HG03066 (cell line): ENCODE data around the gene JADE2.
"Not testable (repeated sequence)": the region's sequence is repeated elsewhere in the genome, so short reads cannot be mapped to it uniquely, and the experiment has no call there.

Experiments used
- ATAC-seq: cut with Tn5 transposase; IDR thresholded peaks from one replicate; pipeline ENCODE4 v1.9.1; 2021; ENCODE audit warnings: low read depth; ENCODE audit not compliant: unreplicated experiment

Gene JADE2

GRCh38 chr5:134524826-134525682, at the start of gene JADE2:
JADE2 (plus strand) TSS chr5:134525670; CDS start chr5:134535858, 10,188 bp downstream.
- ATAC-seq, result peak; percentile 30

- no peak for ATAC-seq
Observed at GRCh38 chr5:134477462-134478245, 47.8 kb upstream of the JADE2 start.

DNA sequence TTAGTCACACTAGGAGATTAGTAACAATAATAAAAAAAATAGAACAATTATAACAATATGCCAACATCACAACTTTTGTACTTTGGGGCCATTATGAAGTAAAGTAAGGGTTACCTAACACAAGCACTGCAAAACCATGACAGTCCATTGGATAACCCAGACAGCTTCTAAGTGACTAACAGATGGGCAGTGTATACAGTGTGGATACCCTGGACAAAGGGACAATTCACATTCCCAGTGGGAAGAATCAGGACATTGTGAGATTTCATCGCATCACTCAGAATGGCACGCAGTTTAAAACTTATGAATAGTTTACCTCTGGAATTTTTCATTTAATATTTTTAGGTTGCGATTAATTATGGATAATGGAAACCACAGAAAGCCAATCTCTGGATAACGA, 45.6 kb upstream of the JADE2 start:
- no peak for ATAC-seq

- ATAC-seq, result no peak
Observed at GRCh38 chr5:134489227-134489944, 36.1 kb upstream of the JADE2 start.

DNA sequence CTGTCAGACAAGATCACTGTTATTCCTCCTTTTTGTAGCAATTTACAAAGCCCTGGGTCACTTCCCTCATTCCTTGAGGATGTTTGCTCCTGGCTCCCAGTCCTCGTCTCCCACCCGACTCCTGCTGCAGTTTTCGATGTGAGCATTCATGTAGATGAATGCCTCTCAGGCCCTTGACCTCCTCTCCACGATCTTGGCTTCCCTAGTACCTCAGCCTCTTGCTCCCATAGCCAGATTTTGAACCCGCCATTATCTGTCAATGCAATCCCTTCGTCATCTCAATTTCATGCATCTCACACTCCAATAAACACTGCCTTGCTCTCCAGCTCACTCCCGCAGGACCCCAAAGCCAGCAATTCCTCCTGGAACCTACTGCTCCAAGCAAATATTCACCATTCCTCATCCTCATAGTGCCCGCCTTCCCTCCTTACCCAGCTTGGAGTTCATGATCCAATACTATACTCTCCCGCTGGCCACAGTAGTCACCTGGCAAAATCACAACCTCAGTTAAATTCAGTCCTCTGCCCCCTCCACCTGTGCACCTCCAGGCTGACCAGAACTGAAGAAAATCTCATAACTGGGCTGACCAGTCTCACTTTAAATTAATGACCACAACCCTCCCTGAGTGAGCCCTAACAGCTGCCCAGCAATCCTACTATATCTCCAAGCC, 35.1 kb upstream of the JADE2 start:
- no peak for ATAC-seq

- ATAC-seq, result no peak
Observed at GRCh38 chr5:134490925-134491271, 34.6 kb upstream of the JADE2 start.

GRCh38 chr5:134491841-134492442, 33.5 kb upstream of the JADE2 start:
- ATAC-seq, result no peak

GRCh38 chr5:134492568-134492967, 32.9 kb upstream of the JADE2 start:
- ATAC-seq, result no peak

DNA sequence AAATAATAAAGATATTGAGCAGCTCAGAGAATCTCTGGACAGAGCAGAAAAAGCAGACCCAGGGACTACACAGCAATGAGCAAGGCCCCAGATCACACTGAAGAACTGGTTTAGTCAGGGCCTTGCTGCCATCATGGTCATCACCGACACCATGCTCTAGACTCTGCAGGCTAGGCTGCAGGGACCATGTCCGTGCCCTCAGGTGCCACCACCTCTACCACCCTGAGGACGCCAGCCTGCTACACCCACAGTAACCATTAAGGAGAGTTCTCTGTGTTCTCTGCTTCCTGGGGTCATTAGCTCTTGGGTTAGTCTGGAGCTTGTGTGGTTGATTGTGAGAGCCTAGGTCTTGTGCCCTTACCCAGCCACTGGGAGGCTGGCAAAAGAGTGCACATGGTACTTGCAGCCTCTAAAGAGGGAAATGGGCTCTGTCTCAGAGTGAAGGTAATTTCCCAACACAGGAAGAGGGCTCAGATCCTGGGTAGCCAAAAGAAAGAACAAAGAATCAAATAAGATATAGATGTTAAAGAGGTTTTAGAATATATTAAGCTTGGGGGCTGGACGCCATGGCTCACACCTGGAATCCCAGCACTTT, 31.9 kb upstream of the JADE2 start:
- no peak for ATAC-seq

- ATAC-seq, result no peak
Observed at GRCh38 chr5:134494780-134495179, 30.7 kb upstream of the JADE2 start.

DNA sequence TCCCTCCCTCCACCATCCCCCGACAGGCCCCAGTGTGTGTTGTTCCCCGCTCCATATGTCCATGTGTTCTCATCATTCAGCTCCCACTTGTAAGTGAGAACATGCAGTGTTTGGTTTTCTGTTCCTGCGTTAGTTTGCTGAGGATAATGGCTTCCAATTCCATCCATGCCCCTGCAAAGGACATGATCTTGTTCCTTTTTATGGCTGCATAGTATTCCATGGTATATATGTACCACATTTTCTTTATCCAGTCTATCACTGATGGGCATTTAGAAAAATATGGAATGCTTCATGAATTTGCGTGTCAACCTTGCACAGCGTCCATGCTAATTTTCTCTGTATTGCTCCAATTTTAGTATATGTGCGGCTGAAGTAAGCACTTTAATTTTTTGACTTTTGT, 25.6 kb upstream of the JADE2 start:
- not testable (repeated sequence) for ATAC-seq

- ATAC-seq, result no peak
Observed at GRCh38 chr5:134500699-134501430, 24.6 kb upstream of the JADE2 start.

DNA sequence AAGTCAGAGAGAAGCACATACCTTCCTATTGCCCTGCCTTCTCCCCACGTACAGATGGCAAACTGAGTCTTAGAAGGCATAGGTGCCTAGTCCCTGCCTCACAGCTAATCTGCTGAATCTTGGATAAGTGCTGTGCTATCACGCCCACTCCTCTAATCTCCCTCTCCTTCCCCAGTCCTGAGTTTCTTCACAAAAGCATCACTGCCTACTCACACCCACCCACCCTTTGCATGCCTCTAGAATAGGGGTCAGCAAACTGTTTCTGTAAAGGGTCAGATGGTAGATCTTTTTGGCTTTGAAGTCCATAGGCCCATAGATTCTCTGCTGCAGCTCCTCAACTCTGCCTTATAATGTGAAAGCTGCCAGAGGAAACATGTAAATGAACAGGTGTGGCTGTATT, 23.2 kb upstream of the JADE2 start:
- no peak for ATAC-seq

DNA sequence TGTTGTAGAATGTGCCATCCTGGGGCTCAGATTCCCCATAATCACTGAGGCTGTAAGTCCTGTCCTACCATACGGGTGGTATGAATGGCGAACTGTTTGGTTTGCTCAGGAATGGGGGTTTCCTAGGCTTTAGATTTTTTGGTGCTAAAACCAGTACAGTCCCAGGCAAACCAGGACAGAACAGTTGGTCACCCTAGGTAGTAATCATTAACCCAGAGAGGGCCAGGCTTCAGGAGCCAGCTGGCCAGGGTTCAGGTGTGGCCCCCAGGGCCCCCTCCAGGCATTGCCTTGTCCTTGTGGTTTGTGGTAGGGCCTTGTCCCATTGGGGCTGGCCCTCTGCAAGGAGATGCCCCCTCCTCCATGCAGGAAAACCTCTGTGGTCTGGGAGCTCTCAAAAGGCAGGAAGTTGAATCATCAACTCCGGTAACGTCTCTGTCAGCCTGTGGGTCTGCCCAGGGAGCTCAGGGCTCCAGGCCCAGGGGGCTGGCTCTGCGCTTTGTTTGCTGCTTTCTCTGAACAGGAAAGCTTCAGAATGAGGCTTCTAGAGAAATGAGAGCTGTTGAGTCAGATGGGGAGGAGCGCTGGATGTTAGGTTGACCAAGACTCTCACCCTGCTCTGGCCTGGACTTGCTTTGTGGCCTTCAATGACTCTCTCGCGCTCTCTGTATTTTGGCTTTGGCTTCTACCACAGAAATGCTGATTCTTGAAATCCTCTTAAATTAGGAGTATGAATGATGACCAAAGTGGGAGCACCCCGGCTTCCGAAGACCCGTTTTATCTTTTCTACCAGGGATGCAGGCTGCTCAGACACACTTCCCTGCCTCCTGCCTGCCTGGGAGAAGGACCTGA, 22.2 kb upstream of the JADE2 start:
- ATAC-seq, result peak; percentile 75

- ATAC-seq, result no peak
Observed at GRCh38 chr5:134503937-134504437, 21.5 kb upstream of the JADE2 start.

- ATAC-seq, result no peak
Observed at GRCh38 chr5:134504629-134505300, 20.7 kb upstream of the JADE2 start.
